HG03175 (cell line): ENCODE results near the gene TAF5.
"Not testable (repeated sequence)": the region's sequence is repeated elsewhere in the genome, so short reads cannot be mapped to it uniquely, and the experiment has no call there.

ENCODE experiments used
- ATAC-seq: cut with Tn5 transposase; IDR thresholded peaks from one replicate; pipeline ENCODE4 v1.9.1; 2021; ENCODE audit warnings: mild to moderate bottlenecking, moderate library complexity; ENCODE audit not compliant: unreplicated experiment

Gene TAF5

DNA sequence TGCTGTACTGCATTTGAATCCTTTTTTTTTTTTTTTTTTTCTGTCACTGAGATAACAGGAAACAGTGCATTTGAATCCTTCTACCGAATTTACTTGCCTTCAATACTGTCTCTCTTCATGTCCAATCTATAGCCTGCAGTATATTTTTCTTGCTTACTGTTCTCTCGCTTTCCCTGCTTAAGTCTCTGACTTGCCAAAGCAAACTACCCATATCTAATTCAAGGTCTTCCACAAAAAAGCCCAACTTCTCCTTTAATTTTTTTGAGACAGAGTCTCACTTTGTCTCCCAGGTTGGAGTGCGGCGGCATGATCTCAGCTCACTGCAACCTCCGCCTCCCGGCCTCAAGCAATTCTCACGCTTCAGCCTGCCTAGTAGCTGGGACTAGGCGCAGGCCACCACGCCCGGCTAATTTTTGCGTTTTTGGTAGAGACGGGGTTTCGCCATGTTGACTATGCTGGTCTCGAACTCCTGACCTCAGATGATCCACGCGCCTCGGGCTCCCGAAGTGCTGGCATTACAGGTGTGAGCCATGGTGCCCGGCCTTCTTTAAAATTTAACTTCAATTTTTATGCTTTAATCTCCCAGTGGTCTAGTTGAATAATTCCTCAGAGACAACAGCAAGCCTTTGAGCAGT is 29.5 kb downstream of the TAF5 start:
- no peak for ATAC-seq

DNA sequence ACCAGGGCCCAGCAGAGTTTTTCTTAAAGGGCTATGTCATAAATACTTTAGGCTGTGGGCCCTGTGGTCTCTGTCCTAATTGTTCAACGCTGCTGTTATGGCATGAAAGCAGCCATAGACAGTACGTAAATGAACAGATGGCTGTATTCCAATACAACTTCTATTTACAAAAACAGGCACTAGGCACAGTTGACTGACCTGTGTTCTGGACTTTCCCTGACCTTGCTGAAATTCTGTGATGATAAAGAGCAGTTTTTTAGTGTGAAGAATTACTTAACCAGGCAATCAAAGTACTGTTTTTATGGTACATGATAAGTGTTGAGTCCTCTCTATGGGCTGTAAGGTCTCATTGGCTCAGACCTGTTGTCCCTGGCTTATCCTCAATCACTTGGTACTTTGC is 45.8 kb downstream of the TAF5 start:
- ATAC-seq = no peak

DNA sequence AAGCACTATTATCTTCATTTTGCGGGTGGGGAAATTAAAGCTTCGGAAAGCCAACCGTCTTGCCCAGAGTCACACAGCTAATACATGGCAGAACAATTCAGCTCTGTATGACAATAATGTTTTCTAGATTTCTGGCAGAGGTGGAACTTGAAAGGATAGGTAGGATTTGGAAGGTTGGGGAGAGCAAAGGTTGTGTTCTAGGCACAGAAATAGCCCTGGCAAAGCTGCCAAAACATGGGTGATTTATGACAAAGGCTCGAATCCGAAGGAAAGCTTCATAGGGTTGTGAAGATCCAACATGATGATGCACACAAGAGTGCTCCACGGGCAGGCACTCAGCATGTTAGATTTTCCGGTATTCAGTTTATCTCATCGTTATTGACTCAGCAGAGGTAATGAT is 47.8 kb downstream of the TAF5 start:
- no peak for ATAC-seq

DNA sequence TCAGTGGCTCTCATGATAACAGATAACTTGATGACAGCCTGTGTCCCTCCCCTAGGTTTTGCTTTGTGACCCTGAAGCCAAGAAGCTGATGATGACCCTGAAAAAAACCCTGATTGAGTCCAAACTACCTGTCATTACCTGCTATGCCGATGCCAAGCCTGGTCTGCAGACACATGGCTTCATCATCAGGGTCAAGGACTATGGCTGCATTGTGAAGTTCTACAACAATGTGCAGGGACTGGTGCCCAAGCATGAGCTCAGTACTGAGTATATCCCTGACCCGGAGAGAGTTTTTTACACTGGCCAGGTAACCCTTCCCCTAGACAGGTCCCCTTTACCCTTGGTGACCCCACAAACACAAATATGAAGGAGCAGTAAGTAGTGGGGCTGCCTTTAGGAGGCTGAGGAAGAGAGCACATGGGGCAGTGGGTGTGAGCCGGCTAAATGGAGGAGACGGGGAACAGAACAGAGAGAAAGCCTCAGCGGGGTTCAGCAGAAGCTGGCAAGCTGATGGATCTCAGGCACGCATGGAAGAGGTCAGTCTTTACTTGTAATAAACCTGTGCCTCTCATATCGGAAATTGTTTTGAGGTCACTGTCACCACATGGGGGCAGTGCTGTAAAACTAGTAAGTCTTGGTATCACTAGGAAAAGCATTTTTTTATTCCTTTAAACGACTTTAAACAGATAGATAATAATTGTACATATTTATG is 48.8 kb downstream of the TAF5 start:
- ATAC-seq = no peak

DNA sequence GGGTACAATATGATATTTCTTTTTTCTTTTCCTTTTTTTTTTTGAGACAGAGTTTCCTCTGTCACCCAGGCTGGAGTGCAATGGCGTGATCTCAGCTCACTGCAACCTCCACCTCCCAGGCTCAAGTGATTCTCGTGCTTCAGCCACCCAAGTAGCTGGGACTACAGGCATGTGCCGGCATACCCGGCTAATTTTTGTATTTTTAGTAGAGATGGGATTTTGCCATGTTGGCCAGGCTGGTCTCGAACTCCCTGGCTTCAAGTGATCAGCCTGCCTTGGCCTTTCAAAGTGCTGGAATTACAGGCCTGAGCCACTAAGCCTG is 49.3 kb downstream of the TAF5 start:
- not testable (repeated sequence) for ATAC-seq

DNA sequence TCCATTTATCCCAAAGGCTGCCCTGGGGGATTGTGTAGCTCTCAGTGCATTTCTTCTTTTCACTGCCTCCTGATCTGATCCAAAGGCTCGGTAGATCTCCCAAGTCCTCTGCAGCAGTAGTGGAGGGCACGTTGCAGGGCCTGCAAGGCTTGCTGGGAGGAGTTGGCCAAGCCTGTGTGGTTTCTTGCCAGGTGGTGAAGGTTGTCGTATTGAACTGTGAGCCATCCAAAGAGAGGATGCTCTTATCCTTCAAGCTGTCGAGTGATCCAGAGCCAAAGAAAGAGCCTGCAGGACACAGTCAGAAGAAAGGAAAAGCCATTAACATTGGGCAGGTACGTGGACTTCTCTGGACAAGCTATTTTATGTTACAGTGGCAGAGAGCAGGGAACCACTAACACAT is 49.8 kb downstream of the TAF5 start:
- ATAC-seq = no peak

DNA sequence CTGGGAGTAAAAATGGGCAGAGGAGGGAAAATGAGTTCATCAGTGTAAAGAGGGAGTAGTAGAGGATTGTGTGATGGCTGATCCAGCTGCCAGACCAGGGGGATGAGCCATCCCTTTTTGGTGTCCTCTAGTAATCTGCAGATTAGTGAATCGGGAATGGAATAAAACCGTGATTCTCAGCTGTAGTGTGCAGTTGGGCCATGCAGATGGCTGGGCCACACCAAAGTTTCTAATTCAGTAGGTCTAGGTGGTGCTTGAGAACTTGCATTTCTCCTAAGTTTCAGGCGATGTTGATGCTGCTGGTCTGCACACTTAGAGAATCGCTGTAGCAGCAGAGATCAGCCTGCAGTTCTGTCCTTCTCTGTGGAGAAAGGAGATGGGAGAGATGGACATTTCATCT is 51.3 kb downstream of the TAF5 start:
- no peak for ATAC-seq

DNA sequence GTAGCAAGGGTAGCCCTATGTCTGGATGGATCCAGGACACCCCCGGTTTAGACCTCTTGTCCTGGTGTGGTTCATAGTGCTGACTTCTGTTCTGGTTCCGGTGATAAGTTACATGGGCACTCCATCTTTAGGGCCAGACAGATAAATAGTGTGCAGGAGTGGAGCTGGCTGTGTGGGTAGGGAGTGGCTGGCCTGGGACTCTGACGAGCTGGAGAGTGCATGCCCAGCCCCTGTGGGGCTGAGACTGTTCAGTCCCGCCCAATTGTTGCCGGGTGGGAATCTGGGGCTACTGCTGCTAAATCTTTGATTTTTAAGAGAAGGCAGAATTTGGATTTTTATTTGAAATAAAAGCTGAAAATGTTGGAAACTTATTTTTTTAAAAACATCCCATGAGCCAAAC is 56.0 kb downstream of the TAF5 start:
- no peak for ATAC-seq

DNA sequence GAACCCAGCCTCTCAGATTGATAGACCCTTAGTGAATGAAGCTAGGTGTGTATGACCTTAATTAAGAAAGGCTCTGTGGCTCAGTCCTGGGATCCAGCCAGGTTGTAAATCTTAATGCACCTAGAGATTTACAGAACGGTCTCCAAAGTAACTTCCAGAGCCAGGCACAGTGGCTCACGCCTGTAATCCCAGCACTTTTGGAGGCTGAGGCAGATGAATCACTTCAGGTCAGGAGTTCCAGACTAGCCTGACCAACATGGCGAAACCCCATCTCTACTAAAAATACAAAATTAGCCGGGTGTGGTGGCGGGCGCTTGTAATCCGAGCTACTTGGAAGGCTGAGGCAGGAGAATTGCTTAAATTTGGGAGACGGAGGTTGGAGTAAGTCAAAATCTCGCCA is 60.1 kb downstream of the TAF5 start:
- no peak for ATAC-seq

DNA sequence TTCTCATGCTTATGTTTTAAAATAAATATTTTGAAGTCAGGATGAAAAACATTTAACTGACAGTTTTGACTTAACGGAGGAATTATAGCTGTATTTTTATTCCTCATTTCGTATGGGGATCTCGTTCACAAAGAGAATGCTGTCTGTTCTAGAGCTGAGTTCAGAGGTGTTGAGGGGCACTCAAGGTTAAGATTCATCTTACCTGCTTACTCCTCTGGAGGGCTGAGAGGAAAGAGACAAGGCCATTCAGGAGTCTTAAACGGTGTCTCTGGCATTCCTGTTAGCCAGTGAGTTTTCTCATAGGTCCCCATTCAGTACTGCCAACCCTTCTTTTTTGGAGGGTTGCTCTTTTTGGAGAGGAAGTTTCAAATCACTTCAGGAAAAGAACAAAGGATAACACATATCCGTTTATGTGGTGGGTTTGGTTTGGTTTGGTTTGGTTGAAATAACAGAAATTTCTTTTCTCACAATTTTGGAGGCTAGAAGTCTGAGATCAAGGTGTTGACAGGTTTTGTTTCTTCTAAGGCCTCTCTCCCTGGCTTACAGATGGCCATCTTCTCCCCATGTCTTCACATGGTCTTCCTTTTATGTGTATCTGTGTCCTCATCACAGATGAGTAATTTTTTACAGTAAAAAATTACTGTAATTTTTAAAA is 61.3 kb downstream of the TAF5 start:
- ATAC-seq = no peak

DNA sequence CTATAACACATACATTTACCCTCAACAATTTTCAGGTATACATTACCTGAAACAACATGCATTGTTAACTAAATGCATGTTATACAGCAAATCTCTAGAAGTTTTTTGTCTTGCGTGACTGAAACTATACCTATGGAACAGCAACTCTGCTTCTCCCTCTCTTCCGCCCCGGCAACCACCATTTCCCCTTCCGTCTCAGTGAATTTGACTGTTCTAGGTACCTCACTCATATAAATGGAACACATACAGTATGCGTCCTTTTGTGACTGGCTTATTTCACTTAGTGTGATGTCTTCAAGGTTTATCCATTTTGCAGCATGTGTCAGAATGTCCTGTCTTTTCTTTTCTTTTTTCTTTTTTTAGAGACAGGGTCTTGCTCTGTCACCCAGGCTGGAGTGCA is 61.9 kb downstream of the TAF5 start:
- ATAC-seq = no peak

DNA sequence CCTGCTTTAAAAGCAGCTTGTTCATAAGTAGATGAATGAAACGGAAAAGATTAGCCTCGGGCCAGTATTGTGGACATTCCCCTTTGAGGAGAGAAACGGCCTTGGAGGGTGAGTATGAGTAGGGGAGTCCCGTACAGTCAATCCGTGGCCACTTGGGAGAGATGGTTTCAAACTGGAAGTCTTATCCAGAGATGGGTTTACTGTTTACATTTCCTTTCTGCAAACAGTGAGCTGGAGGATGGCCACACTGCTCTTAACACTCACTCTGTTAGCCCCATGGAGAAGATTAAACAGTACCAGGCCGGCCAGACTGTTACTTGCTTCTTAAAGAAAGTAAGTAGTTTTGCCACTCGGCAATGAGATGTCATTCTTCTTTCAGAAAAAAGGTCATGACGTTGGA is 64.1 kb downstream of the TAF5 start:
- ATAC-seq = no peak

DNA sequence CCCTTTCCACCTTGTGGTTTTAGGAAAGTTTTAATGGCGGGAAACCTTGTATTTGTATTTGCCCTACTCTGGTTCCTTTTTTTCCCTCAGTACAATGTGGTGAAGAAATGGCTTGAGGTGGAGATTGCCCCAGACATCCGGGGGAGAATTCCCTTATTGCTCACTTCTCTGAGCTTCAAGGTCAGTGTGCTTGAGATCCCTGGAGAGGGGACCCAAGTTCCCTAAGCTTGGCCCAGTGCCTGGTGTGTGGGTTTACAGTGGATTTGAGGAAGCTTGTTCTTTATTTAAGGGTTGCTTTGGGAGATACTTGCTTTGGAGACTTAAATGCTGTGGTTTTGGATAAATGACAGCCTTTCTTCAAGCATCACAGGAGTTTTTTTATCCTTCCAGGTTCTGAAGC is 66.1 kb downstream of the TAF5 start:
- no peak for ATAC-seq
